ENCODE measurements around the gene RASGRP3.
A peak's percentile ranks its signal among the peaks of the same experiment; 100 is the strongest.
"Not testable (repeated sequence)": the region's sequence is repeated elsewhere in the genome, so short reads cannot be mapped to it uniquely, and the experiment has no call there.

Gene RASGRP3

GRCh38 chr2:33476131-33476792, at the start of gene RASGRP3:
RASGRP3 (plus strand) TSS chr2:33476649; CDS start chr2:33515137, 38,488 bp downstream.
- DNase-seq (ENCODE audit: low read depth in 4 of 4, low spot score in 1 of 4): peak in 3 of 4 experiments; percentile 21 to 33 (median 32)

GRCh38 chr2:33426666-33427231, 49.7 kb upstream of the RASGRP3 start:
- no peak for DNase-seq (ENCODE audit: low read depth in 4 of 4, low spot score in 1 of 4)

DNA sequence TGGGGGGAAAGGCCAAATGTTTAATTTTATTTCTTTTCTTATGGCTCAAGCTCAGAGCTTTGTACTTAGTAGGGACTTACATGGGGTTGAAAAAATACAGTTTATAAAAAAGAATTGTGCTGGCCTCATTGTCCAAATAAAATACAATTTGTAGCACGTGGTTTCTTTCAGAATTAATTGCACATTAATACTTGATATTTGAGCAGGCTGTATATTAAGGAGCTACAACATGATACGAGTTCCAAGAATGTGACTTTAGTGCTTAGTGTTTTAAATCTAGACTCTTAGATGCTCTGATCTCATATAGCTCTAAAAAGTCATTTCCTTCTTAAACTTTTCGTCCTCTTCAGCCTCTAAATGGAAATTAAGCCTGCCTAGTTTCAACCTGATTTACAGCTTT, 46.4 kb upstream of the RASGRP3 start:
- DNase-seq (ENCODE audit: low read depth in 4 of 4, low spot score in 1 of 4): no peak

DNA sequence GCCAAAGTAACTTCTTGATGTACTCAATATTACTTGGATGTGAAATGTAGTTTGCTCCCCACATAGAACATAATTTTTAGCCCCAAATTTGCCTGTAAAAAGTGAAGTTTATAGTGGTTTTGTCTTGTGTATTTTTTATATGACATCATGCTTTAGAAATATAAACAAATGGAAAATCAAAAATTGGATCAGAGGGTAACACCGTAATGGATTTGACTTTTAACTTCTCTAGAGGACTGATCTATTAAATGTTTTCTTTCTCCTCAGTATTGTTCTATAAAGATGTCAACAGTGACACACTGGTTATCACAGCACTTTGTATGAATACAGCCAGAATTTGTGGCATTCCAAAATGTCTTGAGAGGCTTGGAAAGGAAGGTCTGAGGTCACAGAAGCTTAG, 45.6 kb upstream of the RASGRP3 start:
- DNase-seq (ENCODE audit: low read depth in 4 of 4, low spot score in 1 of 4): no peak

DNA sequence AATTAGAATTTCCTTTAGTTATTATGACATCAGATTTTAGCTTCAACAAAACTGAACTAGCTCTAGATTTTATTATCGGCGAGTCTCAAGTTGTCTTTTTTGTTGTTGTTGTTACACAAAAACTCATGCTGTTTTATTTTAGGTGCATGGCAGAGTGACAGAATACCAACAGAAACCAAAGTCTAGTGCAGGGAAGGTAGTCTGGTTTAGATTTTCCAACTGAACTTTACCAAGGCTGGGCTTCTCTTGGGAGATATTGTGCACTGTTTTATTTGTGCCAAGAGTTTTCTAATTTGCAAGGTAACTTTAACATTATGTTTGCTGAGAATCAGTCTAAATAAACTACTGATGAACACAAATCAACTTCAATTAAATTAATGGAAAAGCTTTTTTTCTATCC, 43.6 kb upstream of the RASGRP3 start:
- no peak for DNase-seq (ENCODE audit: low read depth in 4 of 4, low spot score in 1 of 4)

DNA sequence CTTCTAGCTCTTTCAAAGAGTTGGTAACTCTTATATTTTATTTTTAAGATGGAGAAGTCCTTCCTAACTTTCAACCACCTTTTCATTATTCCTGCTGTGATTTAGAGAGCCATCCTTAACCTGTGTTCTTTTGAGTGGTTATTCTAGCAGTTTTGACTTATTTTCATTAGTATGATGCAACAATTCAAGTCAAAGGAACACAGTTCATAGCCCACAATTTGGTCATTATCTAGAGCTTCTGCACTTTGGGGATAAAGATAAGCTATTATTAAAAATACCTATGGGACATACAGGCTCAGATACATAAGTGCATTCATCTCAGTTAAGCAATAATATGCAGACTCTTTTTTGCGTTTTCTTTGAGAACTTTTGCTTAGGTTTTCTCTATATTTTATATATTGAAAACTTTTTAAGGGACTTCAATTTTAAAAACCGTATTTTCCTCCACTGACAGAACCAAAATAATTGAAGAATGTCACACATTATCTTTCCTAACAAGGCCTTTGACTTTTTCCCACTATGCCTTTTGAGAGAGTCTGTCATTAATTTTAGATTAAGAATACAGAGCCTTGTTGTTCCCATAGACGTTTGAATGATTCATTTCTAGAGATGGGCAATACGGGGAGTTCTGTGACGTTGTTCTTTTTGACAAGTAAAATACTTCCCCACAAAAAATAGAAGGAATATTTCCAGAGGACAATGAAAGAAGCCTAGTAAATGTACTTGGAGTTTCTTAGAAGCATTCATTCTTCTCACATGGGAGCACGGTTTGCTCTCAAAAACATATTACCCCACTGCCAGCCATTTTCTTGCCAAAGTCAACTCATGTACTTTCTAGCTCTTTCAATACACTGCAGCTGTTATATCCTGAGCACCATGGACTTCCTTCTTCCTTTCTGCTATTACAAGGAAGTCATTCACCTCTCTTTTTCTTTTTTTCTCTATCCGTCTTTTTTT, 42.9 kb upstream of the RASGRP3 start:
- DNase-seq (ENCODE audit: low read depth in 4 of 4, low spot score in 1 of 4): no peak

- DNase-seq (ENCODE audit: low read depth in 4 of 4, low spot score in 1 of 4): no peak
These were observed 40.9 kb upstream of the RASGRP3 start for GRCh38 chr2:33435518-33435917.

GRCh38 chr2:33436083-33436482, 40.4 kb upstream of the RASGRP3 start:
- DNase-seq (ENCODE audit: low read depth in 4 of 4, low spot score in 1 of 4): no peak

DNA sequence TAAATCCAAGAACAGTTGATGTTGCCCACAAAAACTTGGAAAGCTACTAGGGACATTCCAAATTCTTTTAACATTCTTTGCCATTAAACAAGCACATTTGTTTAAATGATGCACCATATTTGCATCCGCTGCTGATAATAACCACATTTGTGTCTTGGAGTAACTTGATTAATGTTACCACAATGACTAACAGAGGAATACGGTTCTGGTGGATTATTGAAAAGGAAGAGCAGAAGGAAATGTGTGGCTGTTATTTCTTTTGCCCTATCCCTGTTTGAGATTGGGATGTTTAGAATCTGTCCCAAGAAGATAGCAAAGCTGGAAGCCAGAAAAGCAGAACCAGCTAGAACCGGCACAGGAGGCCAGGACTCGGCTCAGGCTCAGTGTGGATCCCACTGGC, 39.2 kb upstream of the RASGRP3 start:
- DNase-seq (ENCODE audit: low read depth in 4 of 4, low spot score in 1 of 4): no peak

DNA sequence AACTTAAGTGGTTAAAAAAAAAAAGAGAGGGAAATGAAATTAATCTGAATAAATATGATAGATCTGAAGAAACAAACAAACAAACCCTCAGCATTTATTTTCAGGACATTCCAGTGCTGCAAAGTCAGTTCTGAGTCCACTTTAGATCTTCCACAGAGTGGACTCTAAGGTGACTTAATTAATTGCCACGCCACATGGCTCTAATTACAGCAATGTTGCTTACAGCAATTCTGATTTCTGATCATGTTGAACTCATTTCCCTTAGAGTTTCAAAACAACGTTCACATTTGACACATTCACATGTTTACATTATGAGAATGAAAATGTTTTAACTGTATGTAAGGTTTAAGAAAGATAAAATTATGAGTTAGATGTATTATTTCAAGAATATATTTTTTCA, 38.6 kb upstream of the RASGRP3 start:
- no peak for DNase-seq (ENCODE audit: low read depth in 4 of 4, low spot score in 1 of 4)

GRCh38 chr2:33441235-33441810, 35.1 kb upstream of the RASGRP3 start:
- peak in 1 of 4 experiments; percentile 18 for DNase-seq (ENCODE audit: low read depth in 4 of 4, low spot score in 1 of 4)

DNA sequence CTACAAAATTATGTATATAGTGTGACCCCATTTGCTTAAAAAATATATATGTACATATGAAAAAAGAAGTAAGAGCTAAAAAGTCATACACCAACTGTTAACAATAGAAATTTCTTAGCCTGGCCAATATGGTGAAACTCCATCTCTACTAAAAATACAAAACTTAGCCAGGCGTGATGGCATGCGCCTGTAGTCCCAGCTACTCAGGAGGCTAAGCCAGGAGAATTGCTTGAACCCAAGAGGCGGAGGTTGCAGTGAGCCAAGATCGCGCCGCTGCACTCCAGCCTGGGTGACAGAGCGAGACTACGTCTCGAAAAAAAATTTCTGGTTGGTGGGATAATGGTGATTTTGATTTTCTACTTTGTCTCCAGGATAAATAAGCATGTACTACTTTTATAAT, 34.4 kb upstream of the RASGRP3 start:
- not testable (repeated sequence) for DNase-seq (ENCODE audit: low read depth in 4 of 4, low spot score in 1 of 4)

DNA sequence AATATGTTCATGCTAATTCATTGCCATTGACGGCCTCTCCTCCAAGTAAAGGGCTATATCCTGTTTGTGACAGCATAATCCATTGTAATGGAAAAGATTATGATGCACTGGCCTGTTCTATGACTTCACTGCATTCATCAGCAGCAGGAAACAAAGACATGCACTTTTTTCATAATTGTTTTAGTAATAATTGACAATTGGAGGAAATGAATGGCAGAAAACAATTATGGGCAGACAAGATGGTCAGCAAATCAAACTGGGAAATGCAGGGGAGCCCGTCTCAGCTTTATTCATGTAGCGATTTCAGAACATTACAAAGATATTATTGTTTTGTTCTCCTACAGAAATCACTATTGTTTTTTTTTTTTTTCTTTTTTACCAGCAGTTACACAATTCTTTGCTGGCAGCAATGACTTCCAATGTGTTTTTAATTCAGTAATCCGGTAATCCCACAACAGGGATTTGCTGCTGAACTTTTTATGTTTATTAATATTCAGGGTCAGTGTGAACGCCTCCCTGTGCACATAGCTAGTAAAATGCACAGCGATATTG, 33.8 kb upstream of the RASGRP3 start:
- DNase-seq (ENCODE audit: low read depth in 4 of 4, low spot score in 1 of 4): no peak

- no peak for DNase-seq (ENCODE audit: low read depth in 4 of 4, low spot score in 1 of 4)
These were observed 33.1 kb upstream of the RASGRP3 start for GRCh38 chr2:33443274-33443829.

DNA sequence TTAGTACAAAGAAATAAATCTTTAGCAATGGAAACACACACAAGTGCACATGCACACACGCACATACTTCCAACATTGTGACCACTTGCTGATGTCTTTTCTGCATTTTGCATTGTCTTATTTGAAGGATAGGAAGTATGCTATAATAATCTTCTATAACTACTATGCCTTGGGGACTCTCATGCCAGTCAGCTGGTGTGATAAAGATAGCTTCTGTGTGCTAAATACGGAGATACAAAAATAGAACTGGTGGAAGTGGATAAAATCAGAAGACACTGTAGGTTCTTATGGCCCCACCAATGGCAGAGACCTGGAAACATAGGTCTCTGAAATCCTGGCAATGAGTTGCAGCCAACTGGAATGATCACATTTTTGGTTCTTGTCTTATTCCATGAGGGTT, 31.5 kb upstream of the RASGRP3 start:
- no peak for DNase-seq (ENCODE audit: low read depth in 4 of 4, low spot score in 1 of 4)

DNA sequence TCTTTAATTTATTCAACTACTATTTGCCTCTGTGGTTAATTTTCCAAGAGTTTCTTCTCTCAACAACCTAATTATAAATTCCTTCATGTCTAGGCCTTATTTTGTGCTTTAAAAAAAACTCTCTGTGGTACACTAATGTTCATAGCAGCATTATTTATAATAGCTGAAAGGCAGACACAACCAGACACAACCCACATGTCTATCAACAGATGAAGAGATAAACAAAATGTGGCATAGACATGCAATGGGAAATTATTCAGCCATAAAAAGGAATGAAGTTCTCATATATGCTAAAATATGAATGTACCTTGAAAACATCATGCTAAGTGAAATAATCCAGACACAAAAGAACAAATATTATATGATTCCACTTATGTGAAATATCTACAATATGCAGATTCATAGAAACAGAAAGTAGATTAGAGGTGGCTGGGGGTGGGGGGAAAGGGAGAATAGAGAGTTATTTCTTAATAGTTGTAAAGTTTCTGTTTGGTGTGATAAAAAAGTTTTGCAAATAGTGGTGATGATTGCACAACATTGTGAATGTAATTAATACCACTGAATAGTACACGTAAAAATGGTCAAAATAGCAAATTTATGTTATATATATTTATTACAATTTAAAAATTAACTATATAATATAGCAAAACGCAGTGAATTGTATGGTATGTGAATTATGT, 28.1 kb upstream of the RASGRP3 start:
- no peak for DNase-seq (ENCODE audit: low read depth in 4 of 4, low spot score in 1 of 4)

- no peak for DNase-seq (ENCODE audit: low read depth in 4 of 4, low spot score in 1 of 4)
These were observed 25.2 kb upstream of the RASGRP3 start for GRCh38 chr2:33451214-33451613.

- no peak for DNase-seq (ENCODE audit: low read depth in 4 of 4, low spot score in 1 of 4)
These were observed 24.6 kb upstream of the RASGRP3 start for GRCh38 chr2:33451825-33452224.

- no peak for DNase-seq (ENCODE audit: low read depth in 4 of 4, low spot score in 1 of 4)
These were observed 23.9 kb upstream of the RASGRP3 start for GRCh38 chr2:33452545-33452944.

DNA sequence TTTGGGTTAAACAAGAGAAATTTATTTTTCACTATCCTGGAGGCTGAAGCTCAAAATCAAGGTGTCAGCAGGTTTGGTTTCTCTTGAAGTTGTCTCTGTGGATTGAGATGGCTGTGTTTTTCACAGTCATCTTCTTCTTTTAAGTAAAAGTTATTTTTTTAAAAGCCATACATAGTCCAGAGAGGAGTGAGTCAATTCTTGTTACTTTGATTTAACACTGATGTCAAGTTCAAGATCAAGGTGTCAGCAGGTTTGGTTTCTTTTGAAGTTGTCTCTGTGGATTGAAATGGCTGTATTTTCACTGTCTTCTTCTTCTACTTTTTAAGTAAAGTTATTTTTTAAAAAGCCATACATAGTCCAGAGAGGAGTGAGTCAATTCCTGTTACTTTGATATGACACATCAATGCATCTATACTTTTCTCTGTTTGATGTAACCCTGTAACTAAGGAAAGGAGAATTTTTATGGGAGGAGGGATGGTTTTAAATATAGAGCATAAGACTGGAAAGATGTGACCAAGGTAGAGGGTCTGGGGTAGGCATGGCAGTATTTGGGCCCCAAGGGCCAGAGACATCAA, 22.5 kb upstream of the RASGRP3 start:
- DNase-seq (ENCODE audit: low read depth in 4 of 4, low spot score in 1 of 4): no peak
